Activated CD4-positive, alpha-beta T cell treated with anti-CD3 and anti-CD28 coated beads, Interleukin-10, Interleukin-2, amounts not matched to agents 100 ng/mL and 50 ng/mL, durations not matched to agents 16 hours and 8 hours (primary cell): ENCODE data around the gene RSPH10B.
"Not testable (repeated sequence)": the region's sequence is repeated elsewhere in the genome, so short reads cannot be mapped to it uniquely, and the experiment has no call there.

Experiments used
- DNase-seq: peaks from one replicate; pipeline ENCODE4 v3.0.0-alpha.2; 2020

The RSPH10B gene

DNA sequence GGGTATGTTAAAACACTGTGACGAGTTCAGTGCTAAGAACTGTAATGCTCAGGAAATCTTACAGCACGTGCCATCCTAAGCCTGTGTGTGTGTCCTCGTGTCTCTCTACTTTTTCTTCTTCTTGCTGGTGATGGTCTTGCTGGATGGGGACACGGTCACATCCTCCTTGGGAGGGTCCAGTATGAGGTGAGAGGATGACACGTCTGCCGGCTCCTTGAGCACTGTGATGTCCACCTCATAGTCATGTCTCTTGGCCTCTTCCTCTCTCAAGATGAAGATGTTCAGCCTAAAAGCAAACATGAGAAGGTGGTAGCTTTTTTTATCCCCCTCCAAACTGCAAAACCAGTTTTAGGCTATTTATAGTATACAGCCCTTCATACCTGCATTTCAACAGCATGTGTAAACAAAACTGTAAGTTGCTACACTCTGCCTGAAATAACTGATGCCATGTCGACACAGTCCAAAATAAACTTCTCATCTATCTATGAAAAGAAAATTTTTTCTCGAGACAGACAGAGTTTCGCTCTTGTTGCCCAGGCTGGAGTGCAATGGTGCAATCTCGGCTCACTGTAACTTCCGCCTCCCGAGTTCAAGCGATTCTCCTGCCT lies 44.1 kb downstream of the RSPH10B start:
- not testable (repeated sequence) for DNase-seq

DNA sequence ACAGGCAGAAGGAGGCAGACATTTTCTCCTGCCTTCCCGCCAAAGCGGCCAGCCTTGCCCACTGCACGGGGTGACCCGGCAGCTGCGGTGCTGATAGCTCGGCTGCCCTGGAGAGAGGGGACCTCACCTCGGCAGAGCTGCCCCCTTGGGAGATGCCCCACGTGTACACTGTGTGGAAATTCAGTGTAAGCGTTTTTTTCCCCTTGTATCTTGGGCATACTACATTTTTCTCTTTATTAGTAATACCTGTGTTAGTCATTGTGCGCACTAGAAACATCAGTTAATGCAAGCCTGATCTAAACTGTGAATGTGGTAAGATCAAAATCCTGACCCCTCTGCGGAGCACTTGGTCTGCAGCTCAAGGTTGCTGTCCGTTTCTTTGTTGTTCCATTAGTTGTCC lies 45.9 kb downstream of the RSPH10B start:
- not testable (repeated sequence) for DNase-seq

DNA sequence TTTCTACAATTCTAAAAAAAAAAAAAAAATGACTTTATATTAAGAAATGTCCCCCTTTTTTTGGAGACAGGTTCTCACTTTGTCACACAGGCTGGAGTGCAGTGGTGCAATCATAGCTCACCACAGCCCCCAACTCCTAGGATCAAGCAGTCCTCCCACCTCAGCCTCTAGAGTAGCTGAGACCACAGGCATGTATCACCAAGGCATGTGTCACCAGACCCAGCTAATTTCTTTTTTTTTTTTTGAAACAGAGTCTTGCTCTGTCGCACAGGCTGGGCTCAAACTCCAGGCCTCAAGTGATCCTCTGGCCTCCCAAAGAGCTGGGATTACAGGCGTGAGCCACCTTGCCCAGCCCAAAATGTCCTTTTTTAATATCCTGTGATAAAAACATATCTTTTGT lies 46.3 kb downstream of the RSPH10B start:
- DNase-seq, result not testable (repeated sequence)

DNA sequence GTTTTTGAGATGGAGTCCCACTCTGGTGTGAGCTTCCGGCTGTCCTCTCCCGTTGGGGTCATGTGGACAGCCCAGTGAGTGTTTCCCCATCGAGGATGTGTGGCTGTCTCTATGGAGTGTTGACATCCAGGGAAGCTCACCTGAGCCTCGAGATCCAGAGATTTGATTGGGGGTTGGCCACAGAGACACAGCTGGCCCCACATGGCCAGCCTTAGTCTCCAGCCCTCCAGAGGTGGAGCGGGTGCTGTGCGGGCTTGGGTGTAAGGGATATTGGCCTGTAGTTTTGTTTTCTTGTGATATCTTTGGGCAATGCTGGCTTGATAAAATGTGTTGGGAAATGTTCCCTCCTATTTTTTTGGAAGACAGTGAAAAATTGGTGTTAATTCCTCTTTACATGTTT lies 54.0 kb downstream of the RSPH10B start:
- not testable (repeated sequence) for DNase-seq

DNA sequence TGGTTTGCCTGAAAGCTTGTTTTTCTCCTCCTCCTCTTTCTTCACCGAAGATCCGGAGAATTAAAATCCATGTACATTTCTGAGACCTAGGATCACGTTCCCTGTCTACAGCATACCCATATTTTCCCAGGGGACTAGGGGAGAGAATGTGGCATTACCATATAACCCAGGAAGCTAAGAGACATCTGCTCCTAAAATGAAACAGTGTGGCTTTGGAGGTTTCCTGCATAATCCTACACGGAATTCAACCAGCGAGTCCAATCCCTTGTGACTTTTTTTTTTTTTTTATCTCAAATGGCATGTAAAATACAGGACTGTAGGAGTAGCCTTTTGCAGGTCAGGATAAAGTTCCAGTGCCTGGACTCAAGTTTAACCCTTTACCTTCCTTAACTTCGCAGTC lies 61.7 kb downstream of the RSPH10B start:
- DNase-seq, result not testable (repeated sequence)

DNA sequence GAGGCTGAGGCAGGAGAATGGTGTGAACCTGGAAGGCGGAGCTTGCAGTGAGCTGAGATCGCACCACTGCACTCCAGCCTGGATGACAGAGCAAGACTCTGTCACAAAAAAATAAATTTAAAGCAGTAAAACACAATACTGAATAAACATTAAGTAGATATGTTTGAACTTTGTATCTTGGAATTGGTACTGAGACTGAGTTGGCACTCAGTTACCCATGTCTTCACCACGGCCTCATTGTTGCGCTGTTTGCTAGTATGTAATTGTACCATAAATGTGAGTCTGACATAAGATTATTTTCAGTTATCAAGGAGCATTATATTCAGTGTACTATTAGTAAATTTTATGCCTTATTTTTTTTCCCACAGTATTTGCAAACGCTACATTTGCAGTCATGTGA lies 65.8 kb downstream of the RSPH10B start:
- not testable (repeated sequence) for DNase-seq

DNA sequence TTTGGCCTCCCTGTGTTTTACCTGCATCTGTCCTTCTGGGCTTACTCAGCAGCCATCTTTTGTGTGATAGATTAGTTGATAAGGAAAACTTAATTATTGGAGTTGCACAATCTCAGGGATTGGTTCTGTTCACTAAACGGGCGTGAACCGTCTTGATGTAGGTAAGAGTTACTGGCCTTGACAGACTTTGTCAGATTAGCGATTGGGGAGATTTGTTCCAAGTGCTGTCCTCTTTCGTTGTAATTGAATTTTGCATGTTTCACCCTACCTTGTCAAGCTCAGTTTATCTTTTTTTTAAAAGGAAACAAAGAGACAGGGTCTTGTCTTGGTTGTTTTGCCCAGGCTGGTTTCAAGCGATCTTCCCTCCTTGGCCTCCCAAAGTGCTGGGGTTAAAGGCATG lies 67.5 kb downstream of the RSPH10B start:
- not testable (repeated sequence) for DNase-seq

DNA sequence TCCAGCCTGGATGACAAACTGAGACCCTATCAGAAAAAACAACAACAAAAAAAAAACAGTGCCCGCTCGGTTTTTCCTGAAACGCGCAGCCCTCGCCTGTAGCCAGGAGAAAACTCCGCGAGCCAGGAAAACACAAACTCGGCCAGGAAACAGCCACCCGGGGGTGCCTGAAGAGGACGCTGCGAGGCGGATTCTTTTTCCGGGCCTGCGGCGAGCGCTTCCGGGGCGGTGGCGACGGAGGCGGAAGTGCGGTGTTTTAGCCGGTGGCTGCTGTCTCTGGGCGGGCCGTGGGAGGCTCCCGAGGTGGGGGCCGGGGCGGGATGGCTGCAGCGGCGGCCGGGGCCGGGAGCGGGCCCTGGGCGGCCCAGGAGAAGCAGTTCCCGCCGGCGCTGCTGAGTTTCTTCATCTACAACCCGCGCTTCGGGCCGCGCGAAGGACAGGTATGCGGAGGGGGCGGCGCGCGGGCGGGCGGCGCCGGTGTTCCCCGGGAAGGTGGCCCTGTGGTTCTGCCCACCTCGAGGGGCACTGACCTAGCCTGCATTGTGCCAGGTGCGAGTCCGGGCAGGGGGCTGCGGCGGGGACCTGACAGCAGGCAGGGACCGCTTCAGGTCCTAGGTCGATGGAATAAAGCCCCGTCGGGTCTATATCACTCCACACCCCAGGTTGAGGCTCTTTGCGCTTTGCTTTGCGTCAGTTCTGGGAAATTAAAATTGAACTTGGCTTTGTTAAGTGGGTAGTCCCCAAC lies 71.8 kb downstream of the RSPH10B start, which contains the start of gene CCZ1:
Gene CCZ1, plus strand, starts transcription at position 254 of the 745 bp plus-strand sequence. Its CDS starts 67 bp downstream, at position 321.
- peak; percentile 59 for DNase-seq

DNA sequence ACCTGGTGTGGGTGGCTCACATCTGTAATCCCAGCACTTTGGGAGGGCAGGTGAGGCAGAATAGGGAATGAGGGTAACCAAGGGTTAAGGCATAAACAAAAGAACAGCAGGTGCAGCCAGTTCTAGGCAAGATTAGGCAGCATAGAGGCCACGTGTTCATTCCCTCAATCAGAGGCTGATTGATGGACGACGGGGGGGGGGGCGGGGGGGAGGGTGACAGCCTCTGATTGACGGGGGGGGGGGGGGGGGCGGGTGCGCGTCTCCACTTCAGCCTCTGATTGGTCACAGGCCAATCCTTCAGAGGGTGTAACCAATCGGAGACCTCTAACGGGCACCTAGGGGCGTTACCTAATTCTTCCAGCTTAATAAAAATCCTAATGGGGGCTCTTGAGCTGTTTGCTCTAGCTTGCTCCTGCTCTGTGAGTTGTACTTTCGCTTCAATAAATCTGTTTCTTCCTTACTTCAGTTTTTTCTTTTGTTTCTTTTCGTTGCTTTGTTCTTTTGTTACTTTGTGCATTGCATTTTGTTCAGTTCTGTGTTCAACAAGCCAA lies 73.0 kb downstream of the RSPH10B start:
- not testable (repeated sequence) for DNase-seq

DNA sequence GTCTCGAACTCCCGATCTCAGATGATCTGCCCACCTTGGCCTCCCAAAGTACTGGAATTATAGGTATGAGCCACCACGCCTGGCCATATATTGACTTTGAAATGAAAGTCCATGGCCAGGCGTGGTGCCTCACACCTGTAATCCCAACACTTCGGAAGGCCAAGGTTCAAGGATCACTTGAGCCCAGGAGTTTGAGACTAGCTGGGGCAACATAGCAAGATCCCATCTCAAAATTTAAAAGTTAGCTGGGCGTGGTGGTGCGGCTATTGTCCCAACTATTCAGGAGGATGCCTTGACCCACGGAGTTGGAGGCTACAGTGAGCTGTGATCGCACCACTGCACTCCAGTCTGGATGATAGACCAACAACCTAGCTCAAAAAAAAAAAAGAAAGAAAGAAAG lies 78.0 kb downstream of the RSPH10B start:
- no peak for DNase-seq

DNA sequence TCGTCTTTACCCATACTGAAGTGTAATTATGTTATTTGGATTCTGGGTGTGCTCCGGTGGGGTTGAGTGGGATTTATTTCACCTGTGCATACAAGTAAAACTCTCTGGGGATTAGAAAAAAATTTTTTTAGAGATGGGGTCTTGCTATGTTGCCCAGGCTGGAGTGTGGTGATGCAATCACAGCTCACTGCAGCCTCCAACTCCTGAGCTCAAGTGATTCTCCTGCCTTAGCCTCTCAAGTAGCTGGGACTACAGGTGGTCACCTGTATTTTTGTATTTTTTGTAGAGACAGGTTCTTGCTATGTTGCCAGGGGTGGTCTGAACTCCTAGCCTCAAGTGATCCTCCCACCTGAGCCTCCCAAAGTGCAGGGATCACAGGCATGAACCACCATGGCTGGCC lies 80.2 kb downstream of the RSPH10B start:
- DNase-seq, result not testable (repeated sequence)

DNA sequence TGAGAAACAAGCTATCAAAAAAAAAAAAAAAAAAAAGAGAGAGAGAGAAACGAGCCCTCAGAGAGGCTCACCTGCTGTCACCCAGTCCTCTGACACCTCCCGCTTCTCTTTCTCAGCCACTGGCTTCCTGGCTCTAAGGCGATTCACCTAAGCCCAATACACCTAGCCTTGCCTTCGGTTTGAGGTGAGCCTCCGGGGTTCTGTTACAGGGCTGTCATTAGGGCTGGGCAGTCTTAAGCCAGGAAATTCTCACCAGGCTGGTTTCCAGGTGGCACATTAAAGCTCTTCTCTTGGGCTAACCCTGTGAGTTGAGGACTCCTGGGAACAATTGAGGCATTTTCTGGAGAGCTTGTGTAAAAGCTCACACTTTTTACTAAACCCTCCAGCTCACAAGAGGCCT lies 82.5 kb downstream of the RSPH10B start:
- not testable (repeated sequence) for DNase-seq

DNA sequence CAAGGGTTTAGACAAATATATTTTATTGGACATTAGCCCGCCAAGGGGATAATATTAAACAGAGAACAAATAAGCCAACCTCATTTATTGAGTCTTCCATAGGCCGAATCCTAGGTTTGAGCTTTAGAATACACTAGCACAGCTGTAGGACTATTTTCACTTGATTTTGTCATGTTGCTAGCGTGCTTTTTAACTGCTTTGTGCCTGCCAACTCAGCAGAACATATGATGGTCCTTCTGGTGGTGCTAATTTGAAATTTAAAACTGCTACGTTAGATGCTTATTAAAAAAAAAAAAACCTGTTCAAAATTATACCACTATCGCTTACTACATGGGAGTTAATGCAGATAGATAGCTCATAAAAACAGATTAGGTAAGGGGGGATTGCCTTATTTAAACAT lies 86.1 kb downstream of the RSPH10B start:
- DNase-seq, result not testable (repeated sequence)

DNA sequence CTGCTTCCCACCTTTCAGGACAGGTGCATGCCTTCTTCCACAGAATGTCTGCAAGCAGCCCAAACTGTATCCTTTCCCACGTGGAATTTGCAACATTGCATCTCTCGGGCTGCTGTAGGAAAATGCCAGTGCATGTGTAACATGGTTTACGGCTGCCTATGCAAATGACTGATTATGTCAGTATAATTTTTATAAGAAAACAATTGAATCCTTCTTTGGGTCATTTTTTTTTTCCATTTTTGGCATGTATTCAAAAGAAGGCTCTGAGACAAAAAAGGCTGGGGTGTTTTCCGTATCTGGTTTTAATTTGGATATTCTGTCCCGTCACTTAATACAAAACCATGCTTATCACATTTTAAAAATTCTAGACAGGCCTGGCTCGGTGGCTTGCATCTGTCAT lies 90.4 kb downstream of the RSPH10B start:
- DNase-seq, result not testable (repeated sequence)

DNA sequence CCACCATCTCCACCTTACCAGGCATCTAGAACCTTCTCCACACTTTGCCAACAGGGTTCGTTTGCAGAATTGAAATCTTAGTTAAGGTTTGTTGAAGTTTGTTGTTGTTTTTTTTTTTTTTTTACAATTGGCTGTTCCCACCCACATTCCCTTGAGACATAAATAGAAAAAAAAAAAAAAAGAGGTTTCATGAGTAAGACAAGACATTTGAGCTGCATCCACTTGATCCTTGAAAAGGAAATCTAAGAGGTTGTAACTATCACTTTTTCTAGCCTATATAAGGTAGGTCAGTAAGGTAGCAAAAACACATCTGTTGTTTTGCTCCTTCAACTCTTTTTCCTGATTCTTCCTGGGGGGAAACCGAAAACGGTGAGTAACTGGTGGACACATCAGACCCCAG lies 90.9 kb downstream of the RSPH10B start:
- not testable (repeated sequence) for DNase-seq
